ENCODE data around the gene KIAA1614.

DNA sequence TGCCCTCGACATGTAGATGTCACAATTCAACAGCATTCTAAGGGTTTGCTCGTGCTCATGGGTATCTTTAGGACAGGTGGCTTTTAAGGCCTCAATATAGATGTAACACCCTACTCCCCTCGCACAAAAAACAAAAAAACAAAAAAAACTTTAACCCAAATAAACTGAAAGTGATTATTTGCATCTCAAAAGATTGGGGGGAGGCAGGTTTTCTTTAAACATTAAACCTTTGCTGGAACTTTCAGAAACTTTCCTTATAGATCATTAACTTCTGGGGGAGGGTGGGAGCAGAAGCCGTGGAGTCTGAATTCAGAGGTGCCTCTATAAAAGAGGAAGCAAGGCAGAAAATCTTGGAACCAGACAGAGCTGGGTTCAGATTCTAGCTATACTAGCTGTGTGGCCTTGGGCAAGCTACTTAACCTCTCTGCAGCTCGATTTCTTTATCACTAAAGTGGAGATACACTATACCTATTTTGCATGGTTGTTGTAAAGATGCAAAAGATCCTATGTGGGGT lies 3.2 kb upstream of the KIAA1614 start:
- TF ChIP-seq CTCF (conservative IDR thresholded peaks at IDR 0.05; ENCODE audit: low read length), result no peak
- no peak for TF ChIP-seq EZH2phosphoT487 (IDR thresholded peaks at IDR 0.05; ENCODE audit: borderline replicate concordance, low read depth, low read length)
